Effector memory CD4-positive, alpha-beta T cell (primary cell): ENCODE measurements around the gene KRT80.

Experiments
- DNase-seq, 3 donors: peaks; one replicate each; pipeline ENCODE4 v3.0.0-alpha.2; 2020
- H3K27ac ChIP-seq: 2 replicates; pipeline ENCODE4 v1.7.0; 2013; ENCODE audit warnings: mild to moderate bottlenecking, low read length, moderate library complexity; ENCODE audit not compliant: insufficient read depth, poor library complexity, severe bottlenecking
- H3K27me3 ChIP-seq: replicated peaks from 2 replicates; pipeline ENCODE4 v1.7.0; 2013; ENCODE audit warnings: mild to moderate bottlenecking, low read length; ENCODE audit not compliant: insufficient read depth, control insufficient read depth, poor library complexity, severe bottlenecking
- H3K36me3 ChIP-seq: 2 replicates; pipeline ENCODE4 v1.7.0; 2013; ENCODE audit warnings: mild to moderate bottlenecking, low read length, moderate library complexity; ENCODE audit not compliant: control insufficient read depth, insufficient read depth
- H3K4me1 ChIP-seq: 2 replicates; pipeline ENCODE4 v1.7.0; 2013; ENCODE audit warnings: low read length, mild to moderate bottlenecking; ENCODE audit not compliant: control insufficient read depth, insufficient read depth, poor library complexity, severe bottlenecking
- H3K4me3 ChIP-seq: 2 replicates; pipeline ENCODE4 v1.7.0; 2013; ENCODE audit warnings: low read length, low read depth, mild to moderate bottlenecking; ENCODE audit not compliant: insufficient read depth, poor library complexity, severe bottlenecking
- H3K9me3 ChIP-seq: 2 replicates; pipeline ENCODE4 v1.7.0; 2013; ENCODE audit warnings: mild to moderate bottlenecking, low read length, moderate library complexity; ENCODE audit not compliant: control insufficient read depth

KRT80 gene

DNA sequence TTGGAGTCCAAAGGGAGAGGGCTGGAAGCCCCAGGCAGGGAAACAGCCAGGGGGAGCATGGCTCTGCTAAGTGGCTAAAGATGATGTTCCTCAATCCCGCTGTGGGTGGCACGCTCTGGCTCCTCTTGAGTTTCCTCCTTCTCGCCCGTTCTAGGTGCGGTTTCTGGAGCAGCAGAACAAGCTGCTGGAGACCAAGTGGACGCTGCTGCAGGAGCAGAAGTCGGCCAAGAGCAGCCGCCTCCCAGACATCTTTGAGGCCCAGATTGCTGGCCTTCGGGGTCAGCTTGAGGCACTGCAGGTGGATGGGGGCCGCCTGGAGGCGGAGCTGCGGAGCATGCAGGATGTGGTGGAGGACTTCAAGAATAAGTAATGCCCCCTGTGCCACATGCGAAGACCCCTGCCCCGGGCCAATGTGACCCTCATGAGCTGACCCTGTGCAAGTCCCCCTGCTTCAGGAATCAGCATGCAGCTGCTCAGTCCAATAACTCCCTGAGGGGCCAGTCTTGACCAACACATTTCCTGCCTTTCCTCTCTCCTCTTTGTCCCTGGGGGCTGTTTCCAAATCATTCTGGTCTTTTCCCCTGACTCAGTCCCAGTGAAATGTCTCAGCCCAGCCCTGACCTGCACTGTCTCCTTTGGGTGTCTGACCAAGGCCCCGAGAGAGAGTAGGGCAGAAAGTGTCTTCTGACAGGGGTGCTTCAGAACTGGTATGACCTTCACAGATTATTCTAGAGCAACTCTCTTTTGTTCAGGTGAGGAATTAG lies 43.4 kb upstream of the KRT80 start:
- H3K4me3 ChIP-seq = no peak overlapping the region
- H3K4me1 ChIP-seq = no peaks in the 10 kb centered on the region
- H3K27ac ChIP-seq = no peak overlapping the region
- H3K36me3 ChIP-seq = no peaks in the 10 kb centered on the region
- H3K9me3 ChIP-seq = no peaks in the 10 kb centered on the region
- DNase-seq = no peak
- peaks cover 20% of the 10 kb centered on the region for H3K27me3 ChIP-seq

GRCh38 chr12:52234223-52234810 lies 42.5 kb upstream of the KRT80 start:
- Histone ChIP-seq H3K4me3 (no peak overlapping the region), H3K27ac (no peak overlapping the region), H3K9me3 (no peaks in the 10 kb centered on the region), H3K36me3 (no peaks in the 10 kb centered on the region), H3K27me3 (peaks cover 20% of the 10 kb centered on the region), H3K4me1 (no peaks in the 10 kb centered on the region)
- no peak for DNase-seq

GRCh38 chr12:52233462-52234207 lies 41.8 kb upstream of the KRT80 start:
- Histone ChIP-seq H3K27ac (no peak overlapping the region), H3K36me3 (no peaks in the 10 kb centered on the region), H3K27me3 (peaks cover 20% of the 10 kb centered on the region), H3K4me1 (no peaks in the 10 kb centered on the region), H3K4me3 (no peak overlapping the region), H3K9me3 (no peaks in the 10 kb centered on the region)
- DNase-seq = no peak

- no peaks in the 10 kb centered on the region for H3K9me3 ChIP-seq
- H3K27ac ChIP-seq = no peak within 1 kb of the TSS
- peaks cover 20% of the 10 kb centered on the region for H3K27me3 ChIP-seq
- no peak within 1 kb of the TSS for H3K4me3 ChIP-seq
- no peak for DNase-seq
- no peaks in the 10 kb centered on the region for H3K4me1 ChIP-seq
- H3K36me3 ChIP-seq = no peaks in the 10 kb centered on the region
Measured at GRCh38 chr12:52232674-52233461, 41.1 kb upstream of the KRT80 start, which contains the start of gene KRT7. Gene KRT7 (plus strand): TSS chr12:52233243. CDS start chr12:52233297, 54 bp downstream.

GRCh38 chr12:52232203-52232673 lies 40.4 kb upstream of the KRT80 start:
- Histone ChIP-seq H3K27me3 (peaks cover 20% of the 10 kb centered on the region), H3K4me3 (no peak overlapping the region)

DNA sequence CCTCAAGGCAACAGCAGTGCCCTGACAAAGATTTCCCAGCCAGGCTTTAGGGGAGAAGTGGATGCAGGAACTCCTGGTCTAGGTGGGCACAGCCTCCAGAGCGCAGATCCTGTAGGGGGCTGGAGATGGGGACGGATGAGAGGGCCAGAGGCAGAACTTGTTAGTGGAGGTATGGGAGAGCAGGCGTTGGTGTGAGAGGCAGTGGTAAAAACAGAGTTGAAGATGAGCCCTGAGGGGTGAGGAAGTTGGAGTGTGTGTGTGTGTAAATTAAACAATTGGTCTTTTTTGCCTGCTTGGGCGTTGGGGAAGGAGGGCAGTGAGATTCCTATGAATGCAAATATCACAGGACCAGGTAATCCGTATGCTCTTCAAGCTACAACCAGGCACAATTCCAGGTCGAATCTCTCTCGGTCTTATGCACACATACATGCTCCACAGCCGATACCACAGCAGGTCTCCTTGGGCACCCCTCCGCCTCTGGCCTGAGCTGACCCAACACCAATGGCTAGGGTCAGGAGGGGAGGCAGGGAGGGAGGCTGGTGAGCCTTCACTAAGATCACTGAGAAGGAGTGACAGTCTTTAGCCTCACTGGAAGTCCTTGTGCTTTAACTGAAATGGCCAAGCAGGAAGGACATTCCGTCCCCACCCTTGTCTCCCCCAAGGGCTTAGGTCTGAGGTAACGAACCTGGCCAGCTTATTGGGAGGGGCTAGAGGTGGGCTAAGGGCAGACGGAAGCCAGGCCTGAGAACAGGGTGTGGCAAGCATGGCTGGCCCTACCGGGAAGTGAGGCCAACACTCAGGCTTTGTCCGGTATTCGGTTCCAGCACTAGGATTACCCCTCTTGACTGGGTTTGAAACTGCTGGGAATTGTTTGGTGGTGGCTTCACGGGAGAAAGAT lies 39.7 kb upstream of the KRT80 start:
- H3K36me3 ChIP-seq = no peaks in the 10 kb centered on the region
- peaks cover 20% of the 10 kb centered on the region for H3K27me3 ChIP-seq
- no peaks in the 10 kb centered on the region for H3K4me1 ChIP-seq
- no peak overlapping the region for H3K27ac ChIP-seq
- no peak overlapping the region for H3K4me3 ChIP-seq
- no peak for DNase-seq
- no peaks in the 10 kb centered on the region for H3K9me3 ChIP-seq

More at GRCh38 chr12:52232203-52232673, 40.4 kb upstream of the KRT80 start:
- Histone ChIP-seq H3K36me3 (no peaks in the 10 kb centered on the region), H3K27ac (no peak overlapping the region), H3K4me1 (no peaks in the 10 kb centered on the region), H3K9me3 (no peaks in the 10 kb centered on the region)
- no peak for DNase-seq

DNA sequence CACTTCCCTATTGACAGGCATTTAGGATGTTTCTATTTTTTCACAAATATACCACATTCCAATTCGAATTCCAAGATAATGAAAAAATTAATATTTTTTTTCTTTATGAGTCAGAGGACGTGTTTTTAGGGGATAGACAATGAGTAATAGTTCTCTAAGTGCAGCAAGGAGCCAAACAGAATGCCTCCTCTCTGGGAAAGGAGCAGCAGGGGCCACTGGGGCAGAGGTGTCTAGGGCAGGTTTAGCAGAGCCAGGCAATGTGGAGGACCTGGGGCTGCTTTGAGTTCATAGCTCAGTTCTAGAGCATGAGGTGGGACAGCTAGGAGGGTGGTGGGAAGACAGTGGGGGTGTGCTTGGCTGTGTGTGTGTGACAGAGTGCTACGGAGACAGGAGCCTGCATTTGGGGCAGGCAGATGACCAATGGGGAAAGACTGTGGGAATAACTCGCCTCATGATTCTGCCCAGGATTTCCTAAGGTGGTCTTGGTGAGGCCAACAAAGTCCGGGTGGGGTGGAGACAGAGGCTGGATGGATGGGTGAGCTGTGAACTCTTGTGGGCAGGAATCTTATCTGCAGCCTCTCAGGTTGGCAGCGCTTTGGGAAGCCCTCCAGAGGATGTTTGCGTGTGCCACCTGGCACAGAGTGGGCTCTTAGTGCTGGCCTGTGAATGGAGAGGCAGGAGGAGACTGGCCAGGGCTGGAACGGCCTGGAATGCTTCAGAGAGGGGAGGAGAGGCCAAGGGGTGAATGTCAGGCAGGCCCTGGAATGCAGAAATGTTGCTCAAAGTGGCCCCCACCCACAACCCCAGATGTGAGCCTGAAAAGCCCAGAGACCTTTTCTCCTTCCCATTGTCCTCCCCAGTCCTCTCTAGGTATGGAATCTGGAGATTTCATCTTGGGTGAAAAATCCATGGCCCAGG lies 38.8 kb upstream of the KRT80 start:
- H3K9me3 ChIP-seq = no peaks in the 10 kb centered on the region
- H3K4me3 ChIP-seq = no peak overlapping the region
- no peak overlapping the region for H3K27ac ChIP-seq
- H3K36me3 ChIP-seq = no peaks in the 10 kb centered on the region
- no peaks in the 10 kb centered on the region for H3K4me1 ChIP-seq
- peaks cover 20% of the 10 kb centered on the region for H3K27me3 ChIP-seq
- DNase-seq = no peak

DNA sequence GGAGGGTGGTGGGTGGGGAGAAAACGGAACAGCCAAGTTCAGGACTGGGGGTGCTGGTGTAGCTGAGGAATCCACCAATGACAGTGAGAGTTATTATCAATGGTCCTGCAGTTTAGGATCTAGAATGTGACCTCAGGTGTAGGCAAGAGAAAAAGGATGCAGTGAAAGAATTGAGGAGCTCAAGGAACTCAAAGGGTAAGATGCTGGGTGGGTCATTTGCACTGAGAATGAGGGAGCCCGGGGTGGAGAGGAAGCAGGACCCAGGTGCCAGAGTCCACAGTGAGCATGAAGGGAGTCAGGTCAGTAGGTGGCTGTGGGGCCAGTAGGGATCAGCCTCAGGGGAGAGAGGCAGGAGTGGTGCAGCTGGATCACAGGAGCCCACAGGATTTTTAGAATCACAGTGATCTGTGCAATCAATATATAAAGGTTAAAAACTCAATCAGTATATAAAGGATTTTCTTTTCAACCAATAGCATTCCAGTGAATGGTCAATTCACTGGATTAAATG lies 38.1 kb upstream of the KRT80 start:
- H3K9me3 ChIP-seq = no peaks in the 10 kb centered on the region
- no peaks in the 10 kb centered on the region for H3K36me3 ChIP-seq
- no peak for DNase-seq
- no peaks in the 10 kb centered on the region for H3K4me1 ChIP-seq
- H3K27me3 ChIP-seq = peaks cover 20% of the 10 kb centered on the region
- no peak overlapping the region for H3K4me3 ChIP-seq
- H3K27ac ChIP-seq = no peak overlapping the region
